T-helper 1 cell treated with Interleukin-12 subunit alpha and Interleukin-12 subunit beta and Interleukin-4 antibody, amounts not matched to agents 30 μg/mL and 1 μg/mL, for 36 hours (primary cell): ENCODE results near the gene PLXND1.
"Not testable (repeated sequence)": the region's sequence is repeated elsewhere in the genome, so short reads cannot be mapped to it uniquely, and the experiment has no call there.

Source experiments
- H3K27ac Mint-ChIP-seq: one replicate; pipeline ENCODE4 v1.8.0; 2021; ENCODE audit warnings: mild to moderate bottlenecking, mixed read lengths
- H3K27me3 Mint-ChIP-seq: one replicate; pipeline ENCODE4 v1.8.0; 2021; ENCODE audit warnings: low read depth, mixed read lengths
- H3K36me3 Mint-ChIP-seq: one replicate; pipeline ENCODE4 v1.8.0; 2021; ENCODE audit warnings: low read depth, mixed read lengths
- H3K4me1 Mint-ChIP-seq: one replicate; pipeline ENCODE4 v1.8.0; 2021; ENCODE audit warnings: low read depth, mixed read lengths
- H3K4me3 Mint-ChIP-seq: one replicate; pipeline ENCODE4 v1.8.0; 2021; ENCODE audit warnings: mild to moderate bottlenecking, moderate library complexity, mixed read lengths
- H3K9me3 Mint-ChIP-seq: one replicate; pipeline ENCODE4 v1.8.0; 2021; ENCODE audit warnings: mixed read lengths

The PLXND1 gene

DNA sequence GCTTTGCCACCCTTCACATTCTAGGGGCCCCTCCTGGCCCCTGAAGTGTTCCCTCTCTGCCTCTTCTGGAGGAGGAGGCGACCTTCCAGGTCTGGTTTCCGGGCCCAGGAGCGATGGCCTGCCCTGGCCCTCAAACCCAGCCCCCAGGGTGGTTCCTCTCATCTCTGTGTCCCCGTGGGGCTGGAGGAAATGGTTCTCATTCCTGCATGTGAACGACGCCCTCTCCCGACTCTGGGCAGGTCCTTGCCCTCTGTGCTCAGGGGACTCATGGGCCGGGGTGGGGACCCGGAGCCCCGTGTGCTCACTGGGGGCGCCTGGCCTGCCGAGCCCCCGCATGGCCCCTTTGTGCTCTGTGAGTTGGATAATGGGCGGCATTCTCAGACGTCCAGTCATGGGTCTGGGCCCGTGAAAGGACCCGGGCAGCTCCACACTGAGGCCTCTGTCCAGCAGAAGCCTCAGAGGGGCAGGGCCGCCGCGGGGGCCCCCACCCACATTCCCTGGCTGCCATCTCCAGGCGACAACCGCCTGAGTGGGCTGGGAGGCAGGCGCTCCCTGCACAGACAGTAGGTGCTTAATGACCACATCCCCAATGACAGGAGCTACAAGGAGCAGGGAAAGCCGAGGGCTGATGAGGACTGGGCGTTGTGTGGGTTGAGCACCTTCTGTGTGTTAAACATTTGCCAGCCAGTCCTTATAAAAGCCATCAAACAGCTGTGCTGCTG lies 5.5 kb upstream of the PLXND1 start:
- Mint-ChIP-seq H3K36me3 (no peaks in the 10 kb centered on the region), H3K9me3 (no peaks in the 10 kb centered on the region), H3K4me1 (peaks cover 6% of the 10 kb centered on the region), H3K4me3 (no peak overlapping the region), H3K27me3 (peaks cover 27% of the 10 kb centered on the region), H3K27ac (no peak overlapping the region)

DNA sequence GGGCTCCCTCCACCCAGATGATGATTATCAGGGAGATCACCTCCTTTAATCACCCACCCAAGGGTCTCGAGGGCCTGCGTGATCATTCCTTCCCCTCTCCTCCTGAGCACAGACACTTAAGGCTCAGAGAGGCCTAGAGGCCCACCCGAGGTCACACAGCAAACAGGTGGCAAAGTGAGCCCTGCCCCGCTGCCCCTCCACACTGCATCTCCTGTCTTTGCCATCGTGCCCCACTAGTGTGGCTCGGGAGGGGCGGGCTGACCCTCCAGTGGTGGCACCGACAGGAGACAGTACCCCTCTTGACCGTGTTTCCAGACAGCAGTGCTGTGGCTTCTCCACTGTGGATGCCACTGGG lies 4.9 kb upstream of the PLXND1 start:
- Mint-ChIP-seq H3K4me1 (peaks cover 8% of the 10 kb centered on the region), H3K4me3 (no peak overlapping the region), H3K36me3 (no peaks in the 10 kb centered on the region), H3K27me3 (peaks cover 30% of the 10 kb centered on the region), H3K27ac (no peak overlapping the region), H3K9me3 (no peaks in the 10 kb centered on the region)

DNA sequence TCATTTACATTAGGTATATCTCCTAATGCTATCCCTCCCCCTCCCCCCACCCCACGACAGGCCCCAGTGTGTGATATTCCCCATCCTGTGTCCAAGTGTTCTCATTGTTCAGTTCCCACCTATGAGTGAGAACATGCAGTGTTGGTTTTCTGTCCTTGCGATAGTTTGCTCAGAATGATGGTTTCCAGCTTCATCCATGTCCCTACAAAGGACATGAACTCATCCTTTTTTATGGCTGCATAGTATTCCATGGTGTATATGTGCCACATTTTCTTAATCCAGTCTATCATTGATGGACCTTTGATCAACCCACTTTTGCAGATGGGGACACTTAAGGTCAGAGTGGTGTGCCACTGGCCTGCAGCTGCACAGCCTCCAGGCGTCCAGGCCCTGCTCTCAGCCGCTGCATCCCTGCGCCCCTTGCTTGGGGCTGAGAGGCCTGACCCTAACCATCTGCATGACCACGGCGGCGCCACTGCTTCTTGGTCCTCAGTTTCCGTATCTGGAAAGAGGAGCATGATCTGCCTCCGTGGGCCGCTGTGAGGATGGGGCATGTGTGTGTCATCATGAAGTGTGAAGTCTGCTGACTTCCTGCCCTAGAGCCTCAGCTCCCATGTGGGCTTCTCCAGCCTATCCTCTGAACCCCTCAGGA lies 4.4 kb upstream of the PLXND1 start:
- not testable (repeated sequence) for H3K4me1 Mint-ChIP-seq, H3K9me3 Mint-ChIP-seq, H3K36me3 Mint-ChIP-seq, H3K4me3 Mint-ChIP-seq, H3K27ac Mint-ChIP-seq
- H3K27me3 Mint-ChIP-seq: peaks cover 30% of the 10 kb centered on the region

DNA sequence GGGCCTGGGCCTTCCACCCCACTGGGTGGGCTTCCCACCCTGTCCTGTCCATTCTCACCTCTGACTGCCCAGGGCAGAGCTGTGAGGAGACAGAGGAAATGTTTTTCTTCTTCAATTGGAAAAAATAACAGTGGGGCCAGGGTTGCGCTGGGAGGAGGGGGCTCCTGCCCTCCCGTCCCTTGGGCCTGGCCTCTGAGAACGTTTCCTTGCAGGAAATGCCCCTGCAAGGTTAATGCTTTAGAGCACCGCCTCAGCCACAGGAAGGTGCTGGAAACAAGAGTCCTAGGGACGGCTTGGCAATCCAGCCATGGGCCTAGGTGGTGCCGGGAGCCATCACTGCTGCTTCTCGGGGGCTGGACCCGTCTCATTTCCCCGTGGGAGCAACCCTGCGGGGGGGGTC lies 3.8 kb upstream of the PLXND1 start:
- H3K36me3 Mint-ChIP-seq: no peaks in the 10 kb centered on the region

DNA sequence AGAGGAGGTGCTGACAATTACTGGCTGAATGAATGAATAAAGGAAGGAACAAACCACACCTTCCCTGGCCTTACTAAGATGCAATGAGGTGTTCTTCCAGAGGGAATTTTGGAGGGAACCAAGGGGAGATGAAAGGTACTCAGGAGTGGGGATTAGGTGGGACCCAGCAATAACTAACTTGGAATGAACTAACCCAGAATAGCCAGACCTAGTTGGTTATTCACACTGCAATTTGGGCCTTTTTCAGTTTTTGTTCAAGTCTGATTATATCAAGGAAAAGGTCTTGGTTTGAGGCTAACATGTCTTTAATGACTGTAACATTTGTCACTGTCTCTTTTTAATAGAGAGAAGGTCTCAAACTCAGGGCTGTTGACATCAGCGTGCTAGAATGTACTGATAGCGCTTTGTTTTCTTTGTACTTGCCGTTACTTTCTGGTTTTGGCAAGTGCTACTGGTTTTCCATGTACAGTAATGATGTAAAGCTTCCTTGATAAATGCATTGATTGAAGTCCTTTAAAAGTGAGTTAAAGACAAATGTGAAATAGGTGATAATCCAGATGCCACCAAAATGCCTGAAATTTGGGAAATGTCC lies 3.2 kb upstream of the PLXND1 start:
- no peaks in the 10 kb centered on the region for H3K9me3 Mint-ChIP-seq
- no peak overlapping the region for H3K27ac Mint-ChIP-seq
- peaks cover 40% of the 10 kb centered on the region for H3K27me3 Mint-ChIP-seq
- peaks cover 10% of the 10 kb centered on the region for H3K4me1 Mint-ChIP-seq
- no peaks in the 10 kb centered on the region for H3K36me3 Mint-ChIP-seq
- no peak overlapping the region for H3K4me3 Mint-ChIP-seq

More for the DNA sequence above, 3.8 kb upstream of the PLXND1 start:
- Mint-ChIP-seq H3K4me1 (peaks cover 10% of the 10 kb centered on the region), H3K27ac (no peak overlapping the region), H3K27me3 (peaks cover 35% of the 10 kb centered on the region), H3K9me3 (no peaks in the 10 kb centered on the region), H3K4me3 (no peak overlapping the region)

DNA sequence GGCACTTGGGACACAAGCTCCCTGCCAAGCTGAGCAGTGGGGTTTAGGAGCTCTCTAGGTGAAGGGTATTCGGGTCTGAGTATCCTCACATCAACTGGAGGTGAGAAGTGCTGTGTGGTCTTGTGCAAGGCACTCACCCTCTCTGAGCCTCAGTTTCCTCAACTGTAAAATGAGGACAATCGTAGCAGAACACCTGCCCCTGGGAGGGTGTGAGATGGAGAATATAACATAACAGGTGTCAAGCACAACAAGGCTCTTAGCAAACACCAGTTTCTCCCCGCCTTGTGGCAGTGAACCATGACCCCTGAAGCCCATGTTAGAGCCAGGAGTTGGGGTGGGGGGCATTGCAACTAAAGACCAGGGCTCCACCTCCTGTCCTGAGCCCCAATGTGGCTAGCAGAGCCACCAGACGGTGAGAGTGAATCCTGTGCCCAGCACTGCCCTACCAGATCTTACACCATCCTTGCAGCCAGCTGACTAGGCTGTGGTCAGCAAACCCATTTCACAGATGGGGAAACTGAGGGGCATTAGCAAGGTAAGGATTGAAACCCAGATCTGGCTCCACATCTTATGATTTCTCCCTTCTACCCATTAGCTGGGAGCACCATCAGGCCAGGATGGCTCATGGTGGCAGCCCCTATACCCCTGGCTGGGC lies 2.6 kb upstream of the PLXND1 start:
- peaks cover 10% of the 10 kb centered on the region for H3K4me1 Mint-ChIP-seq
- no peak overlapping the region for H3K27ac Mint-ChIP-seq
- peak overlapping the region; percentile 62 for H3K4me3 Mint-ChIP-seq
- peaks cover 46% of the 10 kb centered on the region for H3K27me3 Mint-ChIP-seq
- H3K36me3 Mint-ChIP-seq: no peaks in the 10 kb centered on the region
- H3K9me3 Mint-ChIP-seq: no peaks in the 10 kb centered on the region

DNA sequence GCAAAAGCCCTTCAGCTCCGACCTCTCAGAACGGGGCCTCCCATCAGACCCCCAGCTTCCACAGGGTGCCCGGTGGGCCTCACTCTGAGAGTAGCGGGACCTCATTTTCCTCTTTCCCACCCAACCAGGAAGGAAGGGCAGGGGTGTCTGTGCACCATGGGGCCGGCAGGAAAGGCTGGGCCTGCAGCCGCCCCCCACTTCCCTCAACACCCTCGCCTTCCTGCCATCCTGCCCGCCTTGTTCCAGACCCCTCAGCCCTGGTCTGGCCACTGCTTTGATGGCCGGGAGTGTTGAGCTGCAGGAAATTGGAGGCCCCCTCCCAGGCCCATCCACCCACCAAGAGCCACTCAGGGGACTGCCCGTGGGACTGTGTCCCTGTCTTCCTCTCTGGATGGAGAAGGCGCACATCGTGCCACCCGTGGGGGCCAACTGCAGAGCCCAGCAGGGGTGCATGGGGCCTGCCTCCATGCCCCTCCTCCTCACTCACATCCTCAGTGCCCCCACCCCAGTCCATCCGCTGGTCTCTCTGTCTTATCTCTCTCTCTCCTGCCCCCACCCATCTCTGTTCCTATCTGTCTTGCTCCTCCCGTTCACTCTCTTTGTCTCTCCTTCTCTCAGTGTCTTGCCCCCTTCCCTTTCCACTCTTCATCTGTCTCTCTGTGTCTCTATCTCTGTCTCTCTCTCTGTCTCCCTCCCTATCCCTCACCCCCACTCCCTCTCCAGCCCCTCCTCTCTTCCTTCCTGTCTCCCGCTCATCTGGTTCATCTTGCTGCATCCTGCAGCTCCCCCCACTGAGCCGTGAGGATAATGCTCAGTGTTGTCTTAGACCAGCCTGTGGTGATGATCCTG lies 1.8 kb upstream of the PLXND1 start:
- Mint-ChIP-seq H3K36me3 (no peaks in the 10 kb centered on the region), H3K27me3 (peaks cover 53% of the 10 kb centered on the region), H3K4me3 (peak overlapping the region; percentile 62), H3K4me1 (peaks cover 10% of the 10 kb centered on the region), H3K27ac (no peak overlapping the region), H3K9me3 (no peaks in the 10 kb centered on the region)

DNA sequence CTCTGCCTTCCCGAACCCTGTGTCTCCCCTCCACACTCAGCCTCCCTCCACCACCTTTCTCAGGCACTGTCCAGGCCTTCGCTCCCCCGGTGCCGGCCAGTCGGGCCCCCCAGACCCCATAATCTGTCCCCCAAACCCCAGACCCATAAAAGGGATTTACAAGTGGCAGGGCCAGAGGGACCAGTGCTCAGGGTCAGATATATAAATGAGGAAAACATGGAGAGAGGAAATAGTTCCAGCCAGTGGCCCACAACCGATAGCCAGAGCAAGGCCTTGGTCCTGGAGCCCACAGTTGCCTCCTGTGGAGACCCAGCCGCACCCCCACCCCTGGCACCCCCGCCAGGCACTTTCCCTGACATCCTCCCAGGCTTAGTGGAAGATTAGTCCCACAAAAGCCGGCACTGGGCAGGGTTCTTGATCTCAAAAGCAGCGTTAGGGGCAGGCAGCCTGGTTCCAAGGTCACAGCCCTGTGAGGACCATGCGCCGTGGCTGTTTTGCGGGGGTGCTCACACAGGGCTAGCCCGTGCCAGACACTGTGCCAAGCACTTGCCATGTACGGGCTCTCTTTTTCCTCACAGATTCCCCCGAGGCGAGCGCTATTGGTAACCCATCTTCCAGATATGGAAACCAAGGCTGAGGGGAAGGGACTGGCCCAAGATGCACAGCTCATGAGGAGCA lies 1.1 kb upstream of the PLXND1 start:
- Mint-ChIP-seq H3K27me3 (peaks cover 59% of the 10 kb centered on the region), H3K9me3 (no peaks in the 10 kb centered on the region), H3K4me1 (peaks cover 10% of the 10 kb centered on the region), H3K4me3 (peak overlapping the region; percentile 86), H3K36me3 (no peaks in the 10 kb centered on the region), H3K27ac (no peak overlapping the region)

DNA sequence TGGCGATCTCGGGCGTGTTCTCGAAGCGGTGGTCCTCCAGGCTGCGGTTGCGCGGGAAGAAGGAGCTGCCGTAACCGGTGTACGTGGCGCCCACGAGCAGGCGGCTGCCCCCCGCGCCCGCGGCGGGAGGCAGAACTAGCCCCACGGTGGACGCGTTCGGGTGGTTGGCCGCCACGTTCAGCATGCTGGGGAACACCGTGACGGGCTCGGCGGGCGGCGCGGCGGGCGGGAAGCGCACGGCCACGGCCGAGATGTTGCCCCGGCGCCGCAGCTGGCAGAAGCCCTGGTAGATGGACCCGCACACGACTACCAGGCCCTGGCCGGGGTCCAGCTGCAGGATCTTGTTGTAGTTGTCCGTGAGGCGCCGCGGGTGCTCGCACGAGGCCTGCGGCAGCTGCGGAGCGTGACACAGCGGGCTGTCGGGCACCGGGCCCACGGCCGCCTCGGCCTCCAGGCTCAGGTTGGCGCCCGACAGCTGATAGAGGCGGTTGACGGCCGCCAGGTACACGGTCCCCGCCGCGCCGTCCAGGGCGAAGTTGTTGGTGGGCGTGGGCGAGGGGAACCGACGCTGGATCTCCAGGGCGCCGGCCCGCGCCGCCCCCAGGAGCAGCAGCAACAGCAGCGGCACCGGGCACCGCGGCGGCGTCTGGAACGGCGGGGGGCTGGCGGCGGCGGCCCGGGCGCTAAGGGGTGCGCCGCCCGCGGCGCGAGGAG lies 397 bp downstream of the PLXND1 start:
- H3K27me3 Mint-ChIP-seq: peaks cover 68% of the 10 kb centered on the region
- no peaks in the 10 kb centered on the region for H3K9me3 Mint-ChIP-seq
- no peak overlapping the region for H3K27ac Mint-ChIP-seq
- H3K36me3 Mint-ChIP-seq: no peaks in the 10 kb centered on the region
- H3K4me1 Mint-ChIP-seq: peaks cover 10% of the 10 kb centered on the region
- H3K4me3 Mint-ChIP-seq: peak overlapping the region; percentile 79

DNA sequence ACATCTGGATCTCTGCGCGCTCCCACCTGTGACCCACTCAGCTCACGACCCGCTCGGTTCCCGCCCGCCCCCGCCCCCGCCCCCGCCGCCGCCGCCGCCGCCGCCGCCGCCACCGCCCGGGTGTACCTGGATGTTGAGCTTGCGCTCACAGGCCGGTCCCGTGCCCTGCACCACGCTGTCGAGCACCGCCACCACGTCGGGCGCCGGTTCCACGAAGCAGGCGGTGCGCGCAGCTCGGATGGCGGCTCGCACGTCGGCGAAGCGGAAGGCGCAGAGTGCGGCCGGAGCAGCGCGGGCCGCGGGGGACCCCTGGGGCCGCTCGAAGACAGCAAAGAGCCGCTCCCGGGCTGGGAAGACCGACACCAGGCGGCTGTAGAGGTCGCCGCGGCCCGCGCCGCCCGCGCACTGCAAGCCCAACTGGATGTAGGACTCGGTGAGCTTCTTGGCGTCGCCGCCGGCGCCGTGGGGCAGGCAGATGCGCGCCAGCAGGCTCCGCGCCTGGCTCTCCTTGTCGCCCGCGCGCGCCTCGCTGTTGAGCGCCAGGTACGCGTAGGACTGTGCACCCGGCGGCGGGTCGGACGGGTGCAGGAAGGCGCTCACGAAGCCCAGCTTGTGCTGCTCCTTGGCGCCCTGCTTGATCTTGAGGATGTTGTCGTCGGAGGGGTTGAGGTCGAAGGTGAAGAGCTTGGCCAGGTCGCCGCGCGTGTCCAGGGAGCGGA lies 1.1 kb downstream of the PLXND1 start:
- H3K9me3 Mint-ChIP-seq: no peaks in the 10 kb centered on the region
- H3K36me3 Mint-ChIP-seq: no peaks in the 10 kb centered on the region
- peak overlapping the region; percentile 23 for H3K27ac Mint-ChIP-seq

DNA sequence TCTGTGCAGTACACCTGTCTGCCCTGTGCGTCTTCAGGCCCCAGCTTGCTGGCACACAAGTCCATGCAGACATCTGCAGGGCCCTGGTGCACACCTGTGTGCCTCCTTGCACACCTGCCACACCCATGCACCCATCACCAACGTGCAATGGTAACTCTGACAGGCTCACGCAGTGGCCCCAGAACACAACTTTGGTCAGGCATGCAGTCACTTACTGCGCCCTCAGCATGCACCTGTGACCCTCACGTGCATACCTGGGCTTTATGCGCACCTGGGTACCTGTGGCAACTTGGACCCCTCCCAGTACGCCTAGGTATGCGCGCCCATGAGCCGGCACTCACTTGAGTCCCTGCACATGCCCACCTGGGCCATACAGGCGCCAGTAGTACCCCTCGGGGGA lies 1.7 kb downstream of the PLXND1 start:
- H3K4me3 Mint-ChIP-seq: no peak overlapping the region
- no peaks in the 10 kb centered on the region for H3K36me3 Mint-ChIP-seq
- H3K4me1 Mint-ChIP-seq: peaks cover 10% of the 10 kb centered on the region
- H3K9me3 Mint-ChIP-seq: no peaks in the 10 kb centered on the region
- no peak overlapping the region for H3K27ac Mint-ChIP-seq
- H3K27me3 Mint-ChIP-seq: peaks cover 71% of the 10 kb centered on the region

More for the DNA sequence above, 1.1 kb downstream of the PLXND1 start:
- H3K4me3 Mint-ChIP-seq: peak overlapping the region; percentile 79
- peaks cover 10% of the 10 kb centered on the region for H3K4me1 Mint-ChIP-seq
- peaks cover 74% of the 10 kb centered on the region for H3K27me3 Mint-ChIP-seq

DNA sequence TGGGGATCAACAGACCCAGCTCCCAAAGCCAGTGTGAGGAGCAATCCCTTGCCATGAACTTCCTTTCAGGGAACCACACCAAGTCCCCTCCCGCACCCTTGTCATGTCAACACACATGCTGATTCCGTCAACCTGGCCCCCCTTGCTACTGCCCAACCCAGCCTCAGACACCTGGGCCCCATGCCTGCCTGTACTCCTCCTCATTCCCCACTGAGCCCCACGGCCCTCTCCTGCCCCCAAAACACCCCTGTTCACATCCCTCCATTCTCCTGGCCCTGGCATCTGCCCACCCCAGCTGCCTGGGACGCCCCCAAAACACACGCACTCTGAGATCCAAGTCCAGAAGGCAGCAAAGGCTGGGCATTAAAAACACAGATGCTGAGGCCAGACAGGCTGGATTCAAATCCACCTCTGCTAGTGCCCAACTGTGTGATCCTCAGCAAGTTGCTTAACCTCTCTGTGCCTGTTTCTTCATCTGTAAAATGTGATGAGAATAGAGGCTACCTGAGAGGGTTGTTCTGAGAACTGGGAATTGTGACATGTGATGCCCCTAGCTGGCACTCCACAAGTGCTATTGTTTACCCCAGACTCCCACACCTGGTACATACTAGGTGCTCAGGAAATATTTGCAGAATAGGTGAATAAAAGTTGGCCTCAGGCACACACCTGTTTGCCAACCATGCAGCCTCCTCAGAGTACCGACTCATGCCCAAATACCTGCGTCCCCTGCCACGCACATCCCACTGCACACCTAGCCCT lies 2.3 kb downstream of the PLXND1 start:
- peaks cover 65% of the 10 kb centered on the region for H3K27me3 Mint-ChIP-seq
- no peaks in the 10 kb centered on the region for H3K9me3 Mint-ChIP-seq
- H3K36me3 Mint-ChIP-seq: no peaks in the 10 kb centered on the region
- H3K4me3 Mint-ChIP-seq: no peak overlapping the region
- peaks cover 10% of the 10 kb centered on the region for H3K4me1 Mint-ChIP-seq
- no peak overlapping the region for H3K27ac Mint-ChIP-seq
